Stimulated activated CD4-positive, alpha-beta T cell treated with anti-CD3 and anti-CD28 coated beads, Interleukin-15, amount 100 ng/mL, for 1 hour (primary cell): ENCODE measurements around the gene ANTXRL.
"Not testable (repeated sequence)": the region's sequence is repeated elsewhere in the genome, so short reads cannot be mapped to it uniquely, and the experiment has no call there.

ENCODE experiments used
- DNase-seq, 2 donors: peaks; one replicate each; pipeline ENCODE4 v3.0.0-alpha.2; 2020; ENCODE audit warnings: low read depth in 1 of 2, low spot score in 1 of 2

The ANTXRL gene

DNA sequence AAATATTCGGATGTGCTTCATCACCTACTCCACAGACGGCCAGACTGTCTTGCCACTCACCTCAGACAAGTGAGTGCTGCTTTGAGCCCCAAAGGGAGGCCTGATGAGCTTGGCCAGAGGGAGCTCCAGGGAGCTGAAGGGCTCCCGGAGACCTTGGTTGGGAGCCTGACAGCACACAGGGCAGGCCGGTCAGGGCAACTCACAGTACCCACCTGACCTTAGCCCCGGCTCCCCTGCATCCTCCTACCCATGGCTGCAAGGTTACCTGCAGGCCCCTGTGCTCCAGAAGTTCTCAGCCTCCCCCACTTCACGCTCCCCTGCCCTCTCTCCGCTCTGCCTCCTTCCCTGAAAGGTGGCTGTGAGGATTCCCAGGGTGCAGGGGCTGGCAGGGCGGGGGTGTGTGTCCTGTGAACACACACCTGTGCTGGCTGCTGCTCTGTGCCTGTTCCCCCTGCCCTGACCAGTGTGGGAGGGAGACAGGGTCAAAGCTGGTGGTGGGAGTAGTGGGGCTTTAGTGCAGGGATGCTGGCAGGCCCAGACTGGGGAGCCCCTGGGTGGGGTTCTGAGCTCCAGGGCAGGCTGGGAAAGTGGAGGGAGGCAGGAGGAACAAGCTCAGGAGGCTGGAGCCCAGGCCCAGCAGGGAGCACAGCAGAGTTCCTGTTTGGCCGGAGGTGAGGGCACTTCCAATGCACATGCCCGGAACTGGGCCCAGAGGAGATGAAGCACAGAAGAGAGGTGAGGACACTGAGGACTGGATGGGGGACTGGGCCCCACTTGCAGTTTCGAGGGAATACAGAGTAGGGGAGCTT lies 7.2 kb downstream of the ANTXRL start:
- DNase-seq: no peak

DNA sequence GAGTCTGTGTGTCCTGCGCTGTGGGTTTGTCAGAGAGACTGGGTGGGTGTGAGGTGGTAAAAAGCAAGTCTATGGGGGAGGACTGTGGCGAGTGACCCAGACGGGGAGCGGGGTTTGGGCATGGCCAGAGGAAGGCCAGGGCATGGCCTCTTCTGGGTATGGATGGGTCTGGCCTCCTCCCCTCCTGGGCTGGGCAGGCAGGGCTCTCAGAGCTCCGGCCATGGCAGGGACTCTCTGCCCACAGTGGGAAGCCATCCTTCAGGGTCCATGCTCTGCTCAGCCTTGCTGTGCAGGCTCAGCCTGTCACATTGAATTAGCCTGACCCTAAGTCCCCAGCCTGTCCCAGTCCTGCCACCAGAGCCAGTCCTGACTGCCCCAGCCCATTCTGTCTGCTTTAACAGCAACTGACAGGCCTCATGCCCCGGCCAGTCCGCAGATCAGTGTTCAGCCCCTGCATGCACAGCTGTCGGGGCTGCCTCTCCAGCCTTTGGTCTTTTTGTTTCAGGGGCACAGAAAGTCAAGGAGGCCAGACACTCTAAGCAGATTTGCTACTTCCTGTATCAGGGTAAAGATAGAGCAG lies 7.9 kb downstream of the ANTXRL start:
- no peak for DNase-seq

DNA sequence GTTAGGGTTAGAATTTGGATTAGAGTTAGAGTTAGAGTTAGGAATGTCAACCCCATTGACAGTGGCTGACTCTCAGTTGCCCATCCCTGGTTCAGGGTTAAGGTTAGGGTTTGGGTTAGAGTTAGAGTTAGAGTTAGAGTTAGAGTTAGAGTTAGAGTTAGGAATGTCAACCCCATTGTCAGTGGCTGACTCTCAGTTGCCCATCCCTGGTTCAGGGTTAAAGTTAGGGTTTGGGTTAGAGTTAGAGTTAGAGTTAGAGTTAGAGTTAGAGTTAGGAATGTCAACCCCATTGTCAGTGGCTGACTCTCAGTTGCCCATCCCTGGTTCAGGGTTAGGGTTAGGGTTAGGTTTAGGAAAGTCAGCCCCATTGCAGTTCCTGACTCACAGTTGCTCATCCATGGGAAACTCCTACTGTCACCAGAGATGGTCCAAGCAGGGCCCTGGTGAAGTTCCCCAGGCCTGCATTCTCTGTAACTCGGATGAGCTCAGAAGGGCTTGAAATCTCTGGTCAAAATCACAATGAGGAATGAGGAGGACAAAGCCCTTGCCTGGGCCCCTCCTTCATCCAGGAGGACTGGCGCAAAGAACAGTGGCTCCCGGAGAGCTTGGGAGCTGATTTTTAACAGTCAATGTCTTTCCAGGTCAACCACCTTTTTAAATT lies 8.7 kb downstream of the ANTXRL start:
- DNase-seq: not testable (repeated sequence)

DNA sequence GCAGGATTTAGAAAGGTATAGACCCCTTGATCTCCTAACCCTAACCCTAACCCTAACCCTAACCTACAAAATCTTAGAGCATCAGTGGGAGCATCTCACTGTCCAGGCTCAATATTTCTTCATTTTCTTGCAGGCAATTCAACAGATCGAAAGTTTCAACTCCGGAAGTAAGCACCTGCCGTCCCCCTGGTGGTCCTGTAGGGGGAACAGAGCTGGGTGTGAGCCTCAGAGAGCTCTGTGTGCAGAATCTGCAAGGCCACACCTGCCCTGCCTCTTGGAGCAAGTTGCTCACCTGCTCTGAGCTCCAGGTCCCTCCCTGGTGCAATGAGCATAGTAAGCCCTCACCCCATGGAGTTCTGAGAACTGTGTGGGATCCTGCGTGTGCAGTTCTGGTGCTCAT lies 9.3 kb downstream of the ANTXRL start:
- not testable (repeated sequence) for DNase-seq

DNA sequence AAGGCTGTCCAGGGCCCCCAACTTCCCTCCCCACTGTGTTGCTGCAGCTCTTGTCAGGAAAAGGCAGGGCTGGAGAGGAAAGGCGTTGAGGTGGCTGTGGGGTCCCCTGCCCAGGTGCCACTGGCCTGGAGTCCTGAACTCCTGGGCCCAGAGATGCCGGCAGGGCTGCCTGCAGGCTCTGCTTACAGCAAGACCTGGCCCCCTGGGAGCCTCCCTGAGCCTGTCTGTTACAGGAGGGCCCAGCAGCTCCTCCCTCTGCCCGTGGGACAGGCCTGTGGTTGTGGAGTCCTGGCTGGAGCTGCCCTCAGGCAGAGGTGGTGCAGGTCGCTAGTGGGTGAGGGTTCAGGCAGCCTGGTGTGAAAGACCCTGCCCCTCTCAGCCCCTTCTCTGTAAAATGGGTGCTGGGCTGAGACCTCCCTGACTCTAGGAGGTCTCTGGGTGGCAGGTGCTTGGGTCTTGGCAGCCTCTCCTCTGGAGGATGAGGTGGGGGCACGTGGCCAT lies 9.9 kb downstream of the ANTXRL start:
- DNase-seq: no peak

DNA sequence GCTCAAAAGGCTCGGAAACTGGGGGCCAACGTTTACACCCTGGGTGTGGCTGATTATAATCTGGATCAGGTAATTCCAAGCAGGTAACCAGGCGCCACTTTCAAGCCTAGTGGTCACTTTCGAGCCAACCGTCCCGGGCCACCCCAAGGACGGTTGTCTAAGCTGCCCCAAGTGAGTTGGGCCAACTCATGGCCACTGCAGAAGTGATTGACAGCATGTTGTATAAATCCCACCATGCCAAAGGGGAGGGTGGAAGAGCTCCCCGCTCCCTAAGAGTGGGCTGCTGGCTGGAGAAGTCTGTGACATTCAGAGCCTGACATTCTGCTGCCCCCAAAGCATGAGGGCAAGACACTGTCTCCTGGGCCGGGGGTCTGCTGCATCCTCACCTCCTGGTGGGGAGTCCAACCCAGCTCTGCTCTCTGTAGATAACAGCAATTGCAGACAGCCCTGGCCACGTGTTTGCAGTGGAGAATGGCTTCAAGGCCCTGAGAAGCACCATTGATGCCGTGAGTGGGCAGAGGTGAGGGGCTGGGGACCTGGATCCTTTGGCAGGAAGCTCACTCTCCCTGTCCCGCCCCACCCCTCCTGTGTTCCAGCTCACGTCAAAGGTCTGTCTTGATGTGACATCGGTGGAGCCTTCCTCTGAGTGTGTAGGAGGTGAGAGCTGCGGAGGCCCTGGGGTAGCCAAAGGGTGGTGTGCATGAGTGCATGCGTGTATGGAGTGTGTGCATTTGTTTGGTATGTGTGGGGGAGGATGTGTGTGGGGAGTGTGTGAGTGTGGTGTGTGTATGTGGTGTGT lies 10.8 kb downstream of the ANTXRL start:
- DNase-seq: no peak

DNA sequence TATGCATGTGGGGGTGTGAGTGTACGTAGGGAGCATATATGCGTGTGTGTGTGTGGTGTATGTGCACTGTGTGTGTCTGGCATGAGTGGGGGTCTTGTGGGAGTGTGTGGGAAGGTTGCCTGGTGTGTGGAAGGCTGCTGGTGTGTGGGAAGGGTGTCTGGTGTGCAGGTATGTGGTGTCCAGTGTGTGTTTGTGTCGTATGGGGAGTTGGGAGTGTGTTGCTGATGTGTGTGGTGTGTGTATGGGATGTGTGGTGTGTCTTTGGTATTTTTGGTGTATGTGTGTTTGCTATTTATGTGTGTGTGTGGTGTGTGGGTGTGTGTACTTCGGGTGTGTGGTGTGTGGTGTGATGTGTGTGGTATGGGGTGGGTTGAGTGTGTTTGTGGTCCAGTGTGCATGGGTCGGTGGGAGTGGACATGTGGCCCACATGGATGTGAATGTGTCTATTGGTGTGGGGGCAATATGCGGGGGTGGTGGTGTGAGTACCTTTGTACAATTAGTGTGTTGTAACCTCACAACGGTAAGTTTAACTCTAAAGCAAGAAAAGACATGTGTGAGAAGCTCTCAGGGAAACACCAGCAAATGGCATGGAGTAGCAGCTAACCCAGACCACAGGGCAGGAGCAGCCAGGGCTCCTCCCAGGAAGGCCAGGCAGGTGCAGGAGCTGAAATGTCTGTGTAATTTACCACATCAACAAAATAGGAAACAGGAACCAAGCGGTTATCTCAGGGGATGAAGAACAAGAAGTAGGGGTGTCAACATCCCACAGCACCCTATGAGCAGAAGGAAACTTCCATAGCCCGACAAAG lies 11.9 kb downstream of the ANTXRL start:
- DNase-seq: no peak

DNA sequence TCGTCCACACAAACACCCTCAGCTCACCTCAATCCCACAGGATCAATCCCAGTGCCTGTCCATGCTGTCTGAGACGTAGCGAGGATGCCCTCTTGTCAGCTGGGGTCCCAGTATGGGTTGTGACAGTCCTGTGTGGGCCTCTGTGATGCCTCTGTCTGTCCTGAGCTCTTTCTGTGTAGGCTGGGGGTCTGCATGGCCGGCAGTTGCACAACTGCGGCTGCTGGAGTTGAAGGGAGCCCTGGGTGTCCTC lies 12.4 kb downstream of the ANTXRL start:
- DNase-seq: no peak

DNA sequence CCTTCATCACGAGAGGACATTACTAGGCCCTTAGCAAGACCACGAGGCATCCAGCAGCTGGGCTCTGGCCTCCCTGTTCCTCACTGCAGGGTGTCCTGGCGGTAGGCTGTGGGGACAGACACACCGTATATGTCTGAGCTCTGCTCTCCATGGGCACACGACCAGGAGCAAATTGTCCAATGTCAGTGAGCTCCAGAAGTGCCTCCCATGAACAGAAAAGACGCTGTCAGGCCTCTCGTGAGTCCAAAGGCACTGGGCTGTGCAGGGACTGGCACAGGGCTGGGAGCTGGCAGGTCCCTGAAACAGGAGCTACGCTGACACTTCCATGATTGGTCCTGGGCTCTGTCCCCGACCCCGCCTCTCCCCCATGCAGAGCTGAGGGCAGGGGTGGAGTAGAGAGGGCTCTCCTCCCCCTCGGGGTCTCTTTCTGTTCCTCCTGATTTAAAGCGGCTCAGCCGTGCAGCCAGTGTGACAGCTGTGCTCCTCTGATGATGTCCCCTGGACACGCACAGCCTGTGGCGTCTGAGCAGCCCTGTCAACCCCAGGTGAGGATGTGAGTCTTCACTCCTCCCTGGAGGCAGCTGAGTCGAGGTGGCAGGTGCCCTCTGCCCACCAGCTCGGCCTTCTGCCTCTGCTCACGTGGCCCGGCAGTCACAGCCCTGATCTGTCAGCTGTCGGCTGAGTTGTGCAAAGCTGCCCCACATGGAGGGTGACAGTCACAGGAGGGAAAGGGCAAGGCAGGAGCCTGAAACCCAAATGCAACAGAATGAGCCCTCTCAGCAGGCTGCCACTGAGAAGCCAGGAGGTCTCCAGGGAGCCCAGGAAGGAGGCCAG lies 13.0 kb downstream of the ANTXRL start:
- DNase-seq: no peak

DNA sequence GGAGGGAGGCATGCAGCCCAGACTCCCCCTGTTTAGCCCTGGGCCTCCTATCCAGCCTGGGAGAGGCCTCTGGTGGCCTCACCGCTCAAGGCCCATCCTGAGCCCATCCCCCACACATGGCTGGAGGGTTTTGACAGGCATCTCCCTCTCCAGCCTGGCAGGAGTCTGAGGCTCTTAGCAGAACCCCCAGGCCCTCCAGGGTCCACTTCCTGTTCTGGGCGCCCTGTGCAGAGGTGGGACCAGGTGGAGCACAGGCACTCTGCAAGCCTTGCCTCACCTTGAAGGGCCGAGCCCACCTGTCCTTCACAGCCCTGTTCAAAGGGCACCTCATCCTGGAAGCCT lies 13.5 kb downstream of the ANTXRL start:
- DNase-seq: not testable (repeated sequence)

DNA sequence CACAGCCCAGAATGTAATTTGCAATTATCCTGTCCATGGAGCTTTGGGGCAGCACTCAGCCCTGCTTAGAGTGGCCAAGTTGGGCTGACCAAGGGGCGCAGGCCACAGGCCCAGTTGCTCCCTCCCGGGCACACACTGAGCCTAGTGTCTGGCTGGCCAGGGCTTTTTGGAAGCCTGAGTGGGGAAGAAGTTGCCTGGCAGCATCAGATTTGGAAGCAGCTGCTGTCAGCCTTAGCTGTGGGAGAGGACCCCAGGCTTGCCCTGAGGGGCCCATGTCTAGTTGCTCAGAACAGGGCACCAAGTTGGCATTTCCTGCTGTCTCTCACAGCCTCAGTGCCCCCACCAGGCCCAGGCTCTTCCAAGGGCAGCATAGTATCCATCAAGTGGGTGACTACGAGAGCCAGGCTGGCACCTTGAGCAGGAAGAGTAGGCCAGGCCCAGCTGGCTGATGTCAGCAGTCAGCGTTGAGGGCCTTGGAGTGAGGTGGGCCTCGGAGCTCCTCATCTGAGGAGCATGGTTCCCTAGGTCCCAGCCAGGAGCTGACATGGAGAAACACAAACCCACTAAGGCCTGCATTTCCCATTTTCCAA lies 14.4 kb downstream of the ANTXRL start:
- DNase-seq: no peak

DNA sequence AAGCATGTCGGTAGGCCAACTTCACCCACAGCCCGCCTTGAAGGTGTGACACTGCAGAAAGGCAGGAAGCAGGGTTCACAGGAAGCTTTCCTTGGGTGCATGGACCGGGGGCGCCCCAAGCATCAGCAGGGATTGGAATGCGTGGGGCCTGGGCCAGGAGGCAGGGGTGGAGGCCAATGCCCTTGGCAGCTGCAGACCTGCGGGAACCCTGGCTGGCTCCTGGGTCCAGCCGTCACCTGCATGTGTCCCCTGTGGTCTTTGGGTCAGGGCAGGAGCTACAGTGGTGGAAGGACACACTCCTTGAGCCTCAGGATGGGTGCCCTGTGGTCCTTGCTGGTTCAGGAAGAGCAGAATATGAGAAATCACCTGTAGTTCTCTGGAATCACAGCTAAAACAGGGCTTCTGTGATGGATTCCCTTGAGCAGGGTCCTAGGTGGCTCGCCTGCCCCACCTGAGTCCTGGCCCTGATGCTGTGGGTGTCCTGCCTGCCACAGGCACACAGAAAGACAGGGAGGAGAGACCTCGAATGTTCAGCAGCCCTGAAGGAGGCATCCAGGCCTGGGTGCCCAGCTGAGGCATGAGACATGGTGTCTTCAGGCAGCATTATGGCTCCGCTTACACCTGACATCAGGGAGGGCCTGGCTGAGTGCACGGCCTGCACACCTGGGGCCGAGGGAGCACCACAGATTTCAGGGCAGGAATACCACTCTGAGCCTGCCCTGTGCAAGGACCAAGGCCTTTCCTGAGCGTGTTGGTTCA lies 15.1 kb downstream of the ANTXRL start:
- no peak for DNase-seq

DNA sequence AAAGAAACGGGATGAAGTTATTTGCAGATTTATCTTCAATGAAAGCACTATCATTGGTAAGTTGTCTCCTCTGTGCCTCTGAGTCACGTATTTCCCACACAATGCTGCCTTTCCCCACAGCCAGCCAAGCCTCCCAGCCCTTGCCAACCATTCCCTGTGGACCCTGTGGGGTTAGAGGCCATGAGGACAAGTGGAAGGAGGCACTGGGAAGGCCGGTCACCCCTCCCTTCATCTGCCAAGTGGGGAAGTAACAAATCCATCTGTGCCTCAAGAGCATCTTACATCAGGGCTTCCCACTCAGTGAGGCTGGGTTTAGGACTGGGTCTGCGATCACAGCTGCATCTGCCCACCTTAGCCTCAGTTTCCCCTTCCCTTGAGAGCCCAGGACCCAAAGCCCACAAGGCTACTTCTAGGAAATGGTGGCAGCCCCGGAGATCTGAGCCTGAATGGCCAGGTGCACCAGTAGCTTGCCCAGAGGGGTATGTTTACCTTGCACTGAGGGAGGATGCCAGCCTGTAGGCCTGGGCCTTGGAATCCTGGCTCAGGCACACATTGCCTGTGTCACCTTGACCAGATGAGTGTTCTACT lies 16.1 kb downstream of the ANTXRL start:
- not testable (repeated sequence) for DNase-seq

DNA sequence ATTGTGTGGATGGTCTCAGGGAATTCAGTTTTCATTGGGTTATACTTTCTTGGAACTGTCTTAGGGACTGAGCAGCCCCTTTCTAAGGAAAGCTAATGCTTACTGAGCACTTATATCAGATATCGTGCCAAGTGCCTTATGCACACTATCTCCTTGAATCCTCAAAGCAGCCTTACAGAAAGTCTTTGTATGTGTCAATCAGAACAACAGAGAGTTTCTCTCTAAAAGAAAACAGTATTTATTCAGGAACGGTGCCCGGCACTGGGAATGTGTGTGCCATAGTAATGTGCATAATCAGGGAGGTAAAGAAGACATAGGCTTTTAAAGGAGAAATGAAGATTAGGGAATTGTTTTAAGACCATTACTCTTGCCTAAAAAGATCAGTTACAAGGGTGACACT lies 17.3 kb downstream of the ANTXRL start:
- no peak for DNase-seq

DNA sequence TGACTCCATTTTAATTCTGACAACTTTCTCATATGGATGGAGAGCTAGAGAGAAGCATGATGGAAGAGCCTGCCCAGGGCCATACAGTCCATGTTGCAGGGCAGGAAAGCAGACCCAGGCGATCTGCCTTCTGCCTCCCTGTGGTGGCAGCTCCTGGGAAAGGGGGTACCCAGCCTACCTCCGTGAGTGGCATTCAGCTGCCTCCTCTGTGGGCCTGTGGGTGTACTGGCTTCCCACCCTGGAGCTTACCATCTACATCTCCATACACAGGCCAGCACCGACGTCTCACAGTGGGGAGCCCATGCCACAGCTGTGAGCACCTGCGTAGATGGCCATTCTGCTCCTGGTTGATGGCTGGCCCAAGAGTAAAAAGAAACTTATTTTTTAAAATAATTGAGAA lies 17.9 kb downstream of the ANTXRL start:
- not testable (repeated sequence) for DNase-seq

DNA sequence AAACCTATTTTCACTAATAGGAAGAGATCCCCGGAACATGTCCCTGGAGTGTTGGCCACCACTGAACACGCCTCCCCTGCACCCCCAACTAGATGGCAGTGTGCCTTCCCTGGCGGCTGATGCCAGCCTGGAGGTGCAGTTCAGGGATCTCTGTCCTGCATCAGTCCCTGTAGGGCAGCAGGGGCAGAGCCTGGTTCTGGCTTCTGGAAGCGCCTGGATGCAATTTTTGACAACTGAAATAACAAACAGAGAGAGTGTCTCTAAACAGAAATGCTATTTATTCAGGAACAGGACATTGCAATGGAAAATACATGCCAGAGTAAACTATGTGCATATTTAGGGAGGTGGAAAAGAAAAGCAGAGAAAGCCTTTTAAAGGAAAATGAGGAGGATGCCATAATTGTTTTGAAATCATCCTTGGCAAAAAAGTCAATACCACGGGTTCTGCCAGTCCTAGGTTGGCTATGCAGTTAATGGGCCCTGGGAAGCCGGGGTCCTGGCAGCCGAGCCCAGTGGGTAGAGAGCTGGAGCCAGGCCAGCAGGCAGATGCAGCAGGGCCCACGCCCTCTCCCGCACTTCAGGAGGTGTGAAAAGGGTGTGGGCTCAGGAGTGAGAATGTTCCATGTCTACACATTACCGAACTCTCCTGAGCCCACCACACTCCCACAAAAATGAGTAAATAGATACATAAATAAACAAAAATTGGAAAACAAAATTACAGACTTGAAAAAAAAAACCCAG lies 18.5 kb downstream of the ANTXRL start:
- DNase-seq: no peak

DNA sequence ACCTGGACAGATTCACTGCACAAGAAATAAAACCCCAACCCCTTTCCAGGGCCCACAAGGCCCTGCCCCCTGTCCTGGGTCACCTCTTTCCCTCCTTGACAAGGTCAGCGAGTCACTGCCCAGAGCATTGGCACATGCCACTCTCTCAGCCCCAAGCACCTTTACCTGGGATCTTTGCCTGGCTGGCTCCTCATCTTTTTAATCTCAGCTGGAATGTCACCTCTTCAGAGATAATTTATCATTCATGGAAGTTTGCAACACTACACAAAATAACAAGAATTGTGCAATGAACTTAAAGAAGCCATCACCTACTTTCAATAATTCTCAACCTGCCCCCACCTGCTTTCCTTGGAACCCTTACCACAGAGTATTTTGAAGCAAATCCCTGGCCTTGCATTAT lies 19.2 kb downstream of the ANTXRL start:
- no peak for DNase-seq
